Measurements from ENCODE around the gene TAPBPL. TPM values are rescaled to one million over a fixed set of nuclear protein-coding genes. Genes with fewer than 3 reads are reported as not detected.

TAPBPL gene
- total RNA-seq, 2 experiments from 2014 or later = 45.8 to 47.9 TPM

GRCh38 chr12:6458281-6459003 is 6.6 kb downstream of the TAPBPL start:
- ChIA-PET CTCF (interaction anchor here (1.1 to 4.1 kb wide), 8 partner anchors 7 to 135 kb away, joined by 3 to 27 read pairs (median 4); partner anchors contain the start of genes TAPBPL and VAMP1), POLR2A (no interaction called here)
- Mint-ChIP-seq H3K27ac (peak overlapping the region; percentile 86), H3K4me1 (peaks cover 84% of the 10 kb centered on the region), H3K27me3 (no peaks in the 10 kb centered on the region), H3K9me3 (no peaks in the 10 kb centered on the region), H3K4me3 (no peak overlapping the region), H3K36me3 (ENCODE audit: low read depth) (peaks cover 86% of the 10 kb centered on the region)
- DNase-seq = no peak

- peaks cover 84% of the 10 kb centered on the region for H3K4me1 Mint-ChIP-seq
- H3K36me3 Mint-ChIP-seq (ENCODE audit: low read depth) = peaks cover 87% of the 10 kb centered on the region
- POLR2A ChIA-PET = no interaction called here
- H3K27ac Mint-ChIP-seq = peak overlapping the region; percentile 86
- H3K4me3 Mint-ChIP-seq = peak overlapping the region; percentile 28
- DNase-seq = no peak
- H3K27me3 Mint-ChIP-seq = no peaks in the 10 kb centered on the region
- CTCF ChIA-PET = interaction anchor here (1.1 to 4.1 kb wide), 8 partner anchors 8 to 136 kb away, joined by 3 to 27 read pairs (median 4); partner anchors contain the start of genes TAPBPL and VAMP1
- no peaks in the 10 kb centered on the region for H3K9me3 Mint-ChIP-seq
Measured at GRCh38 chr12:6459004-6459337, 7.1 kb downstream of the TAPBPL start.

- POLR2A ChIA-PET = interaction anchor here (0.9 to 2.9 kb wide), 6 partner anchors 9 to 73 kb away, joined by 3 to 25 read pairs (median 9); partner anchors contain the start of genes GAPDH, TAPBPL and VAMP1
- Mint-ChIP-seq H3K9me3 (no peaks in the 10 kb centered on the region), H3K36me3 (ENCODE audit: low read depth) (peaks cover 92% of the 10 kb centered on the region), H3K4me3 (peak overlapping the region; percentile 76), H3K27me3 (no peaks in the 10 kb centered on the region), H3K27ac (peak overlapping the region; percentile 96), H3K4me1 (peaks cover 84% of the 10 kb centered on the region)
- DNase-seq = peak; percentile 65
- CTCF ChIA-PET = interaction anchor here (0.6 to 4.1 kb wide), 13 partner anchors 10 to 470 kb away, joined by 3 to 27 read pairs (median 4); partner anchors contain the start of genes CD27, GAPDH, MRPL51 and TAPBPL
Measured at GRCh38 chr12:6460751-6461371, 9.0 kb downstream of the TAPBPL start.

- Mint-ChIP-seq H3K4me1 (peaks cover 85% of the 10 kb centered on the region), H3K27me3 (no peaks in the 10 kb centered on the region), H3K9me3 (no peaks in the 10 kb centered on the region), H3K4me3 (peak overlapping the region; percentile 76), H3K27ac (peak overlapping the region; percentile 96), H3K36me3 (ENCODE audit: low read depth) (peaks cover 92% of the 10 kb centered on the region)
- peak; percentile 91 for DNase-seq
- POLR2A ChIA-PET = interaction anchor here (0.7 to 2.9 kb wide), 7 partner anchors 9 to 73 kb away, joined by 3 to 25 read pairs (median 8); partner anchors contain the start of genes GAPDH, TAPBPL and VAMP1
- CTCF ChIA-PET = interaction anchor here (0.6 to 4.1 kb wide), 18 partner anchors 10 to 471 kb away, joined by 3 to 27 read pairs (median 4); partner anchors contain the start of genes CD27, GAPDH, MRPL51 and TAPBPL
Measured at GRCh38 chr12:6461401-6462233, 9.8 kb downstream of the TAPBPL start.

GRCh38 chr12:6462234-6462995 is 10.6 kb downstream of the TAPBPL start:
- H3K4me3 Mint-ChIP-seq = peak overlapping the region; percentile 76
- H3K27me3 Mint-ChIP-seq = no peaks in the 10 kb centered on the region
- H3K36me3 Mint-ChIP-seq (ENCODE audit: low read depth) = peaks cover 93% of the 10 kb centered on the region
- DNase-seq = peak; percentile 58
- ChIA-PET CTCF (interaction anchor here (1.0 to 4.1 kb wide), 16 partner anchors 9 to 127 kb away, joined by 3 to 27 read pairs (median 4); partner anchors contain the start of genes CD27, GAPDH, MRPL51 and TAPBPL), POLR2A (interaction anchor here (0.7 to 2.9 kb wide), 5 partner anchors 8 to 72 kb away, joined by 4 to 25 read pairs (median 10); partner anchors contain the start of genes GAPDH, TAPBPL and VAMP1)
- H3K9me3 Mint-ChIP-seq = no peaks in the 10 kb centered on the region
- peaks cover 87% of the 10 kb centered on the region for H3K4me1 Mint-ChIP-seq
- H3K27ac Mint-ChIP-seq = peak overlapping the region; percentile 96

- Mint-ChIP-seq H3K4me3 (peak overlapping the region; percentile 76), H3K27ac (peak overlapping the region; percentile 96), H3K27me3 (no peaks in the 10 kb centered on the region), H3K4me1 (peaks cover 91% of the 10 kb centered on the region), H3K36me3 (ENCODE audit: low read depth) (peaks cover 92% of the 10 kb centered on the region), H3K9me3 (no peaks in the 10 kb centered on the region)
- POLR2A ChIA-PET = interaction anchor here (0.6 to 1.0 kb wide), 3 partner anchors 12 to 71 kb away, joined by 3 read pairs; no protein-coding TSS in a partner anchor
- CTCF ChIA-PET = interaction anchor here (1.0 to 2.9 kb wide), 6 partner anchors 8 to 409 kb away, joined by 3 to 15 read pairs (median 3); partner anchors contain the start of gene TAPBPL
- DNase-seq = peak; percentile 37
Measured at GRCh38 chr12:6463216-6463615, 11.4 kb downstream of the TAPBPL start.

GRCh38 chr12:6463858-6464257 is 12.0 kb downstream of the TAPBPL start:
- no peaks in the 10 kb centered on the region for H3K9me3 Mint-ChIP-seq
- H3K4me1 Mint-ChIP-seq = peaks cover 92% of the 10 kb centered on the region
- H3K36me3 Mint-ChIP-seq (ENCODE audit: low read depth) = peaks cover 92% of the 10 kb centered on the region
- ChIA-PET CTCF (interaction anchor here (1.0 to 2.9 kb wide), 5 partner anchors 11 to 408 kb away, joined by 3 to 15 read pairs (median 4); partner anchors contain the start of gene TAPBPL), POLR2A (interaction anchor here (0.6 to 1.0 kb wide), 3 partner anchors 13 to 70 kb away, joined by 3 read pairs; no protein-coding TSS in a partner anchor)
- no peak for DNase-seq
- H3K4me3 Mint-ChIP-seq = peak overlapping the region; percentile 76
- peak overlapping the region; percentile 96 for H3K27ac Mint-ChIP-seq
- H3K27me3 Mint-ChIP-seq = no peaks in the 10 kb centered on the region

GRCh38 chr12:6464531-6464930 is 12.7 kb downstream of the TAPBPL start:
- Mint-ChIP-seq H3K27ac (peak overlapping the region; percentile 96), H3K9me3 (no peaks in the 10 kb centered on the region), H3K4me3 (peak overlapping the region; percentile 56), H3K4me1 (peaks cover 92% of the 10 kb centered on the region), H3K36me3 (ENCODE audit: low read depth) (peaks cover 92% of the 10 kb centered on the region), H3K27me3 (no peaks in the 10 kb centered on the region)
- CTCF ChIA-PET = interaction anchor here (0.6 to 2.2 kb wide), 16 partner anchors 8 to 454 kb away, joined by 3 to 31 read pairs (median 6); partner anchors contain the start of genes CD27 and MRPL51
- POLR2A ChIA-PET = no interaction called here
- DNase-seq = no peak

GRCh38 chr12:6465467-6466183 is 13.8 kb downstream of the TAPBPL start:
- H3K4me1 Mint-ChIP-seq = peaks cover 86% of the 10 kb centered on the region
- CTCF ChIA-PET = interaction anchor here (0.5 to 2.2 kb wide), 31 partner anchors 9 to 276 kb away, joined by 3 to 31 read pairs (median 5); partner anchors contain the start of genes CD27, MRPL51, TAPBPL and TNFRSF1A
- H3K4me3 Mint-ChIP-seq = no peak overlapping the region
- peak; percentile 65 for DNase-seq
- no peaks in the 10 kb centered on the region for H3K9me3 Mint-ChIP-seq
- POLR2A ChIA-PET = interaction anchor here (0.6 to 1.0 kb wide), 4 partner anchors 41 to 412 kb away, joined by 3 to 5 read pairs (median 4); partner anchors contain the start of gene GAPDH
- H3K36me3 Mint-ChIP-seq (ENCODE audit: low read depth) = peaks cover 87% of the 10 kb centered on the region
- no peaks in the 10 kb centered on the region for H3K27me3 Mint-ChIP-seq
- H3K27ac Mint-ChIP-seq = peak overlapping the region; percentile 74

GRCh38 chr12:6466184-6466573 is 14.3 kb downstream of the TAPBPL start:
- ChIA-PET CTCF (interaction anchor here (0.5 to 2.2 kb wide), 24 partner anchors 12 to 277 kb away, joined by 3 to 31 read pairs (median 5); partner anchors contain the start of genes CD27, MRPL51, TAPBPL and TNFRSF1A), POLR2A (interaction anchor here (0.8 kb wide), 1 partner anchor 68 kb away, joined by 5 read pairs; the partner anchor contains the start of gene GAPDH)
- H3K27ac Mint-ChIP-seq = peak overlapping the region; percentile 15
- no peak overlapping the region for H3K4me3 Mint-ChIP-seq
- peaks cover 84% of the 10 kb centered on the region for H3K4me1 Mint-ChIP-seq
- peaks cover 81% of the 10 kb centered on the region for H3K36me3 Mint-ChIP-seq (ENCODE audit: low read depth)
- H3K27me3 Mint-ChIP-seq = no peaks in the 10 kb centered on the region
- H3K9me3 Mint-ChIP-seq = no peaks in the 10 kb centered on the region
- no peak for DNase-seq

Data from activated CD4-positive, alpha-beta T cell treated with anti-CD3 and anti-CD28 coated beads, Interleukin-2, amount 10 ng/mL, durations not matched to agents 7 days and 5 days (primary cell).